Fibroblast of lung (primary cell): ENCODE results near the gene KRTAP3-1.

ENCODE experiments used
- CTCF ChIP-seq, 2 donors: IDR thresholded peaks in 1 of 2; conservative IDR thresholded peaks in 1 of 2; 1 replicate in 1 of 2; 2 replicates in 1 of 2; pipeline ENCODE4 v1.5.1; 2011 to 2012; ENCODE audit warnings: low read length in 2 of 2, control low read depth in 1 of 2, inconsistent platforms in 1 of 2, low read depth in 1 of 2, mild to moderate bottlenecking in 1 of 2
- EZH2 ChIP-seq: IDR thresholded peaks from 2 replicates; pipeline ENCODE4 v1.5.1; 2012; ENCODE audit warnings: low read length, control low read depth, mild to moderate bottlenecking; ENCODE audit errors: missing control alignments

GRCh38 chr17:40984226-40984625 is 24.7 kb downstream of the KRTAP3-1 start, which contains the start of gene KRT40:
- no peak for TF ChIP-seq CTCF (conservative IDR thresholded peaks at IDR 0.05 in 1 of 2, IDR thresholded peaks at IDR 0.05 in 1 of 2; ENCODE audit: low read depth in 1 of 2, low read length in 2 of 2)
- TF ChIP-seq EZH2 = no peak
